Ishikawa (cell line): Measurements from ENCODE around the gene CTNND2.

ENCODE experiments used
- CEBPB ChIP-seq: IDR thresholded peaks from 2 replicates; pipeline ENCODE4 v1.6.1; 2012
- CREB1 ChIP-seq: IDR thresholded peaks from 2 replicates; pipeline ENCODE4 v1.6.1; 2012; ENCODE audit warnings: low read depth
- EGR1 ChIP-seq: IDR thresholded peaks from 2 replicates; pipeline ENCODE4 v1.6.1; 2012
- EP300 ChIP-seq: IDR thresholded peaks from 2 replicates; pipeline ENCODE4 v1.6.1; 2012; ENCODE audit warnings: borderline replicate concordance
- FOXM1 ChIP-seq: IDR thresholded peaks from 2 replicates; pipeline ENCODE4 v1.6.1; 2012; ENCODE audit warnings: low read depth, borderline replicate concordance
- NFIC ChIP-seq: IDR thresholded peaks from 2 replicates; pipeline ENCODE4 v1.6.1; 2012
- RAD21 ChIP-seq: IDR thresholded peaks from 2 replicates; pipeline ENCODE4 v1.6.1; 2012; ENCODE audit warnings: low read depth
- REST ChIP-seq: IDR thresholded peaks from 2 replicates; pipeline ENCODE4 v1.6.1; 2012; ENCODE audit warnings: low read depth, mild to moderate bottlenecking
- TAF1 ChIP-seq: IDR thresholded peaks from 2 replicates; pipeline ENCODE4 v1.6.1; 2012; ENCODE audit warnings: low read depth, mild to moderate bottlenecking
- TCF12 ChIP-seq: IDR thresholded peaks from 2 replicates; pipeline ENCODE4 v1.6.1; 2012; ENCODE audit warnings: low read depth
- TEAD4 ChIP-seq: IDR thresholded peaks from 2 replicates; pipeline ENCODE4 v1.6.1; 2012
- YY1 ChIP-seq: IDR thresholded peaks from 2 replicates; pipeline ENCODE4 v1.6.1; 2012; ENCODE audit warnings: low read depth
- ZBTB7A ChIP-seq: IDR thresholded peaks from 2 replicates; pipeline ENCODE4 v1.6.1; 2012; ENCODE audit warnings: low read depth
- TF ChIP-seq, protein P1 (sequence below): IDR thresholded peaks from 2 replicates; pipeline ENCODE4 v1.6.1; 2012
- TF ChIP-seq, protein P2 (sequence below): IDR thresholded peaks from 2 replicates; pipeline ENCODE4 v1.6.1; 2012

The CTNND2 gene

DNA sequence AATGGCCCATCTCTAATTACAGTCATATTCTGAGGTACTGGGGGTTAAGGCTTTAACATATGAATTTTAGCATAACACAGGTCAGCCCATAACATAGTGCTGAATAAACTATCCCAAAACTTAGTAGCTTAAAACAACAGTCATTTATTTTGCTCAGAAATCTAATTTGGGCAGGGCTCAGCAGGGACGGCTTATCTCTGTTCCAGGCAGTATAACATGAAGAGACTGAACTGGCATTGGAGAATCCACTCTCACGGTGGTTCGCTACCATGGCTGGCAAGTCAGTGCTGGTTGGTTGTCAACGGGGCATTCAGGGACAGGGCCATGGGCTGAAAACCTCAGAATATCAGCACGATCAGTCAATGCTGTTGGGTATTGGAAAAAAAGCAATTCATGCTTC, 622.4 kb downstream of the CTNND2 start:
- no peak for TF ChIP-seq CREB1
- no peak for TF ChIP-seq CEBPB
- no peak for TF ChIP-seq EGR1
- no peak for TF ChIP-seq FOXM1
- no peak for TF ChIP-seq ZBTB7A
- no peak for TF ChIP-seq TEAD4
- TF ChIP-seq YY1: no peak
- no peak for TF ChIP-seq NFIC
- TF ChIP-seq, protein P1, sequence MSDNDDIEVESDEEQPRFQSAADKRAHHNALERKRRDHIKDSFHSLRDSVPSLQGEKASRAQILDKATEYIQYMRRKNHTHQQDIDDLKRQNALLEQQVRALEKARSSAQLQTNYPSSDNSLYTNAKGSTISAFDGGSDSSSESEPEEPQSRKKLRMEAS: no peak
- TF ChIP-seq REST: no peak
- TF ChIP-seq TCF12: no peak

- TF ChIP-seq ZBTB7A (no peak), EP300 (no peak)
- TF ChIP-seq, protein P1: no peak
Observed at GRCh38 chr5:11277323-11277722, 626.9 kb downstream of the CTNND2 start.

DNA sequence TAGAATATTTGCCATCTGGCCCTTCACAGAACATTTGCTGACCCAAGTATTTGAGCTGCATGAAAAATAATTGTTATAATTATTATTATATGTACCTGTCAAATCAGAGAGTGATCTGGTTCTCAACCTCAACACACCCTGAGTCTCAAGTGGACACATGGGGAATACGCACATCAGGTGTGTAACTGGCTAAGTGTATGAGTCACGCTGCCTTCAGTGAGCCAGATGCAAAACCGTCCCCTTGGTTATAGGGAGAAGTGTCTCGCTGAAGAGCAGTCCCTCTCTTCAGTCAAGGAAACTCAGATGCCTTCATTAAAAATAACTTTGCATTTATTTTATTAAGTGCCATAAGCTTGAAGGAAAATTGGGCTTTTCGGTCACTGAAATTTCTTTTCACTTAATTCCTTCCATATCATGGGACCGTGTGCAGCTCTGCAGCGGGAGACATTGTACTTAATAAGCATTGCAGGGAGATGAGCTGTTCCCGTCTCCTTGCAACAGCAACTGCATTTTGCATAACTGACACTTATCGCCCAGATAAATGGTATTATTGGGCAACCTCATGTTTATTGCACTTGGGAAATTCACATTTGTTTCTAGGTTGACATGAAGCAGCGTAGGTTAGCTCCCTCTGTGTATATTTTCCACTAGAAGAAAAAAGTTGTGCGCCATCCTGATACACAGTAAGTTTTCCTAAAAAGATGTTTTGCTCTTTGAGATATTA, 630.9 kb downstream of the CTNND2 start:
- TF ChIP-seq YY1 (no peak), RAD21 (no peak), TCF12 (no peak), CREB1 (no peak), EP300 (no peak), EGR1 (no peak), REST (no peak), CEBPB (no peak), ZBTB7A (no peak), FOXM1 (no peak), TAF1 (no peak), NFIC (no peak)
- TF ChIP-seq, protein P1: no peak
- TF ChIP-seq, protein P2, sequence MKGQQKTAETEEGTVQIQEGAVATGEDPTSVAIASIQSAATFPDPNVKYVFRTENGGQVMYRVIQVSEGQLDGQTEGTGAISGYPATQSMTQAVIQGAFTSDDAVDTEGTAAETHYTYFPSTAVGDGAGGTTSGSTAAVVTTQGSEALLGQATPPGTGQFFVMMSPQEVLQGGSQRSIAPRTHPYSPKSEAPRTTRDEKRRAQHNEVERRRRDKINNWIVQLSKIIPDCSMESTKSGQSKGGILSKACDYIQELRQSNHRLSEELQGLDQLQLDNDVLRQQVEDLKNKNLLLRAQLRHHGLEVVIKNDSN: no peak

- TF ChIP-seq FOXM1: no peak
- no peak for TF ChIP-seq EP300
- no peak for TF ChIP-seq CREB1
- no peak for TF ChIP-seq RAD21
Observed at GRCh38 chr5:11269515-11269914, 634.7 kb downstream of the CTNND2 start.

GRCh38 chr5:11268891-11269290, 635.4 kb downstream of the CTNND2 start:
- TF ChIP-seq EP300 (no peak), NFIC (peak; percentile 46; the same call in 1 of the 2 replicates)

DNA sequence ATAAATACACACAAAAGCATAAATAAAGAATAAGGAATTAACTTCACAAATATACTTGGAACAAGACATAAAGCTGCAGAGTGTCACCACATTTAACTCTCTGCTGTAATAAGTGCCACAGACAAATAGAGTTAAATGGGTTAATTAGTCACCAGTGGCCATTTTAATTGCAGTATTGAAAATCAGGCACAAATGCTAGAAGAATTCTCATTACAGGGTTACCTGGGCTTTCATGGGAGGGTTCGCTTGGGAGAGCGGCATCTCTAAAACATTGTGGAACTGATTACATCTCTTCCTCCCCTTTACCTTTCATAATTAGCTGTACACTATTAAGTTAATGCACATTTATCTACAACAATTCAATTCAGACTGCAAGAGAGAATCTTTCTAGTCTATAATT, 637.9 kb downstream of the CTNND2 start:
- TF ChIP-seq YY1: no peak
- no peak for TF ChIP-seq RAD21
- no peak for TF ChIP-seq FOXM1
- TF ChIP-seq, protein P1: no peak
- TF ChIP-seq EGR1: no peak
- TF ChIP-seq TCF12: no peak
- TF ChIP-seq TEAD4: no peak
- TF ChIP-seq ZBTB7A: no peak
- no peak for TF ChIP-seq CREB1
- TF ChIP-seq NFIC: no peak
- no peak for TF ChIP-seq CEBPB
- TF ChIP-seq EP300: no peak
- no peak for TF ChIP-seq TAF1
- TF ChIP-seq REST: no peak
